Smooth muscle cell (in vitro differentiated cells): ENCODE results near the gene LRRFIP2. TPM values are rescaled to one million over a fixed set of nuclear protein-coding genes. Genes with fewer than 3 reads are reported as not detected.

Experiments
- DNase-seq: peaks from one replicate; lab custom pipeline; 2025; ENCODE audit not compliant: unreplicated experiment; lab: John Stamatoyannopoulos, UW
- H2AFZ ChIP-seq: fragments of 200-600 bp; sonication (generic); 2 replicates; pipeline ENCODE4 v1.6.0; 2016; ENCODE audit warnings: antibody characterized with exemption, low read depth, mild to moderate bottlenecking
- H3F3A ChIP-seq: fragments of 200-600 bp; sonication (generic); 2 replicates; pipeline ENCODE4 v1.6.0; 2017; ENCODE audit warnings: antibody characterized with exemption, low read depth
- H3K27ac ChIP-seq: fragments of 200-600 bp; sonication (generic); 2 replicates; pipeline ENCODE4 v1.5.1; 2016; ENCODE audit warnings: low read depth, mild to moderate bottlenecking
- H3K27me3 ChIP-seq: fragments of 200-600 bp; sonication (generic); 2 replicates; pipeline ENCODE4 v1.6.1; 2016; ENCODE audit warnings: low read depth, mild to moderate bottlenecking
- H3K36me3 ChIP-seq: fragments of 200-600 bp; sonication (generic); 2 replicates; pipeline ENCODE4 v1.5.1; 2016; ENCODE audit warnings: low read depth
- H3K4me1 ChIP-seq: fragments of 200-600 bp; sonication (generic); 2 replicates; pipeline ENCODE4 v1.5.1; 2016; ENCODE audit warnings: low read depth
- H3K4me2 ChIP-seq: fragments of 200-600 bp; sonication (generic); 2 replicates; pipeline ENCODE4 v1.6.0; 2016; ENCODE audit warnings: mild to moderate bottlenecking
- H3K4me3 ChIP-seq: fragments of 200-600 bp; sonication (generic); 2 replicates; pipeline ENCODE4 v1.5.1; 2016; ENCODE audit warnings: mild to moderate bottlenecking
- H3K79me2 ChIP-seq: fragments of 200-600 bp; sonication (generic); 2 replicates; pipeline ENCODE4 v1.6.0; 2016; ENCODE audit warnings: low read depth, mild to moderate bottlenecking
- H3K9ac ChIP-seq: fragments of 200-600 bp; sonication (generic); 2 replicates; pipeline ENCODE4 v1.6.0; 2016; ENCODE audit warnings: low read depth
- H3K9me3 ChIP-seq: fragments of 200-600 bp; sonication (generic); replicated peaks from 2 replicates; pipeline ENCODE4 v1.5.1; 2016; ENCODE audit warnings: low read depth
- H4K20me1 ChIP-seq: fragments of 200-600 bp; sonication (generic); 2 replicates; pipeline ENCODE4 v1.6.0; 2016; ENCODE audit warnings: low read depth
- CTCF ChIP-seq: fragments of 200-600 bp; sonication (generic); IDR thresholded peaks from 2 replicates; pipeline ENCODE4 v1.5.1; 2017; ENCODE audit warnings: borderline replicate concordance, mild to moderate bottlenecking, antibody characterized with exemption; ENCODE audit not compliant: insufficient read depth, poor library complexity, severe bottlenecking
- WGBS: methylation state at CpG from one replicate; pipeline ENCODE4 v1.1.7; 2016; ENCODE audit warnings: low lambda C conversion rate; 5-methylcytosine and 5-hydroxymethylcytosine counted together
- polyA plus RNA-seq: library from polyadenylated mRNA; unstranded; fragments of >200 nt; fragmentation: Nextera tagmentation; extraction: Ambion mirVana; gene quantifications from 2 replicates; pipeline ENCODE4 v1.2.1, GENCODE V29; 2016
- total RNA-seq: library from RNA; depleted of rRNA; stranded (reverse); fragments of >200 nt; gene quantifications from 2 replicates; pipeline ENCODE4 v1.2.3, GENCODE V29; 2014

Gene LRRFIP2
- total and polyA plus RNA-seq, 2 experiments from 2014 or later, result 25.6 to 34.6 TPM

GRCh38 chr3:37082317-37082716, 92.1 kb downstream of the LRRFIP2 start:
- Histone ChIP-seq H2AFZ (no peak overlapping the region), H3K27ac (no peak overlapping the region), H3K79me2 (no peaks in the 10 kb centered on the region), H3K27me3 (no peaks in the 10 kb centered on the region), H3K9ac (no peak overlapping the region), H3K9me3 (no peaks in the 10 kb centered on the region), H3K4me3 (no peak overlapping the region), H3F3A (no peaks in the 10 kb centered on the region), H4K20me1 (no peaks in the 10 kb centered on the region), H3K4me1 (no peaks in the 10 kb centered on the region), H3K36me3 (peaks cover 4% of the 10 kb centered on the region), H3K4me2 (no peak overlapping the region)
- WGBS, result 98% methylated on average over 3 of the region's 3 CpGs
- TF ChIP-seq CTCF, result no peak
- no peak for DNase-seq

GRCh38 chr3:37075955-37076354, 98.4 kb downstream of the LRRFIP2 start:
- 95% methylated on average over 1 of the region's 1 CpG for WGBS
- no peak overlapping the region for H2AFZ ChIP-seq
- no peaks in the 10 kb centered on the region for H3K9me3 ChIP-seq
- no peak for DNase-seq
- no peak overlapping the region for H3K4me3 ChIP-seq
- H3K4me2 ChIP-seq, result no peak overlapping the region
- no peaks in the 10 kb centered on the region for H4K20me1 ChIP-seq
- peaks cover 4% of the 10 kb centered on the region for H3K36me3 ChIP-seq
- no peak for TF ChIP-seq CTCF
- no peaks in the 10 kb centered on the region for H3K4me1 ChIP-seq
- H3F3A ChIP-seq, result peaks cover 12% of the 10 kb centered on the region
- no peak overlapping the region for H3K27ac ChIP-seq
- H3K9ac ChIP-seq, result no peak overlapping the region
- no peaks in the 10 kb centered on the region for H3K27me3 ChIP-seq
- no peaks in the 10 kb centered on the region for H3K79me2 ChIP-seq

GRCh38 chr3:37074178-37074577, 100.2 kb downstream of the LRRFIP2 start:
- Histone ChIP-seq H3K27ac (peak overlapping the region; percentile 76), H3K27me3 (no peaks in the 10 kb centered on the region), H3K4me3 (no peak overlapping the region), H3K9ac (no peak overlapping the region), H4K20me1 (no peaks in the 10 kb centered on the region), H3K4me1 (no peaks in the 10 kb centered on the region), H3K79me2 (no peaks in the 10 kb centered on the region), H2AFZ (no peak overlapping the region), H3F3A (peaks cover 12% of the 10 kb centered on the region), H3K36me3 (peaks cover 3% of the 10 kb centered on the region), H3K4me2 (peak overlapping the region; percentile 68), H3K9me3 (no peaks in the 10 kb centered on the region)
- DNase-seq, result no peak
- TF ChIP-seq CTCF, result no peak
- WGBS, result 36% methylated on average over 3 of the region's 3 CpGs

GRCh38 chr3:37072892-37073291, 101.5 kb downstream of the LRRFIP2 start:
- H3K79me2 ChIP-seq, result no peaks in the 10 kb centered on the region
- no peaks in the 10 kb centered on the region for H3K36me3 ChIP-seq
- 39% methylated on average over 2 of the region's 2 CpGs for WGBS
- no peaks in the 10 kb centered on the region for H4K20me1 ChIP-seq
- no peaks in the 10 kb centered on the region for H3K27me3 ChIP-seq
- DNase-seq, result no peak
- no peaks in the 10 kb centered on the region for H3K4me1 ChIP-seq
- no peak overlapping the region for H3K4me3 ChIP-seq
- H3K9me3 ChIP-seq, result no peaks in the 10 kb centered on the region
- H3K4me2 ChIP-seq, result peak overlapping the region; percentile 77
- peaks cover 12% of the 10 kb centered on the region for H3F3A ChIP-seq
- no peak overlapping the region for H3K9ac ChIP-seq
- no peak for TF ChIP-seq CTCF
- no peak overlapping the region for H2AFZ ChIP-seq
- H3K27ac ChIP-seq, result peak overlapping the region; percentile 58
